A549 (cell line): ENCODE results near the gene LBX2.

Experiments
- MAFK ChIP-seq: fragments of 450-650 bp; IDR thresholded peaks from 2 replicates; pipeline ENCODE4 v1.6.1; 2014; ENCODE audit not compliant: partially characterized antibody
- POLR2A ChIP-seq: IDR thresholded peaks from 2 replicates; pipeline ENCODE4 v1.6.1; 2012; ENCODE audit warnings: mild to moderate bottlenecking, low read length

DNA sequence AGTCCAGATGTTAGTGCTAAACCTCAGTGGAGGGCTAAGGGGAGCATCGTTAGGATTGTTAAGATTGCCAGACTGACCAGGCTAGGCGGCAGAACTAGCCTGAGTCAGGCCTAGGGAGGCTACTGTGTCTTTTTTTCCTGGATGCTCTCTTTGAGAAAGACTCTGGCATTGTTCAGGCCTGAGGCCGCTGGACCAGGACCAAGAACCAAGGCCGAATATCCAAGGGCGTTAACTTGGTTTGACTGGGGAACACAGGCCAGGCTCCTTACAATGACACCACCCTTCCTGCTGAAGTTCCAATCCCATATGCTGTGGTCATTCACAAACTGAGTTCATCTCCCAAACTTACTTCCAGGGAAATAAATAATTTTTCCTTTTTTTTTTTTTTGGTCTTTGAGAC, 40.9 kb upstream of the LBX2 start:
- TF ChIP-seq POLR2A: no peak
- no peak for TF ChIP-seq MAFK
